ENCODE measurements around the gene CARD19. TPM values are rescaled to one million over a fixed set of nuclear protein-coding genes. Genes with fewer than 3 reads are reported as not detected.
A peak's percentile ranks its signal among the peaks of the same experiment; 100 is the strongest.

The CARD19 gene
- total and polyA plus RNA-seq, 2 experiments from 2014 or later: 36.8 to 48.3 TPM

DNA sequence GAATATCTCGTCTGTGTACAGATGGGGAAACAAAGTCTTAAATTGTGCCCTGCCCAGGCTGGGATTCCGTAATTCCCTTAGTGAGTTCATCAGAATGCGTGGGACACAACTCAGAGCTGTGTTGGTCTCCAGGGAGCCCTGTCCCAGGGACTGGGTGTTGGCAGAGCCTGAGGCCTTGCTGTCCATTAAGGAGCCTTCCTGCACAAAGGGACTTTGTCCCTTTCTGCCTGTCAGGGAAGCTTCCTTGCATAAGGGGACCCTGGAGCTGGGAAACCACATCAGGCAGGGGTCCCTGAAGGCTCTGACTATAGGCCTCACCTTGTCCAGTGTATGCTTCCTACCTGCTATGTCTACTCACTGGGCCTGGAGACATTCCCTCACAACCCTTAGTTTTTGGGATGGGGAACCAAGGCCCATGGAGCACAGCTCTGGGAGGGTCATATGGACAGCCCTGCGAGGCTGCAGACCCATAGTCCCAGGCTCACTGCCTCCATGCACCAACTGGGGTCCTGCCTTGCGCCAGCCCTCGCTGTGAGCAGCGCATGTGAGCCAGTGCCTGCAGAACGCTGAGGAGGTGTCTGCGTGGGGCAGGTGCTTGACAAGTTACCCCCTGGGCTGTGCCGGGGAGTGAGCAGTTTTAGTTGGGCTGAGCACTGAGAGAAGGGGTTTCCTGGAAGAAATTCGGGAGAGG lies 1.6 kb downstream of the CARD19 start:
- Mint-ChIP-seq H3K9me3 (peaks cover 4% of the 10 kb centered on the region; the same call in 1 of the 3 replicates), H3K27me3 (ENCODE audit: insufficient read depth, low read depth, poor library complexity) (peaks cover 7% of the 10 kb centered on the region), H3K4me3 (peak overlapping the region; percentile 82), H3K27ac (no peak overlapping the region), H3K36me3 (ENCODE audit: low read depth) (peaks cover 3% of the 10 kb centered on the region; the same call in 1 of the 3 replicates), H3K4me1 (peaks cover 10% of the 10 kb centered on the region)
- Histone ChIP-seq H3K4me1 (ENCODE audit: insufficient read depth) (0 out of 2 replicates have a peak, but pooled peaks cover 3% of the 10 kb centered on the region), H3F3A (replicated peaks; ENCODE audit: low read depth) (0 out of 2 replicates have a peak, but pooled peaks cover 8% of the 10 kb centered on the region), H3K4me3 (peak overlapping the region; percentile 92; the same call in 1 of the 2 replicates), H3K4me2 (peak overlapping the region; percentile 94; the same call in 1 of the 2 replicates), H3K9me2 (ENCODE audit: insufficient read depth) (no peaks in the 10 kb centered on the region), H3K36me3 (ENCODE audit: insufficient read depth) (no peaks in the 10 kb centered on the region; the same call in 1 of the 2 replicates), H3K79me2 (replicated peaks; ENCODE audit: insufficient read depth) (peaks cover 19% of the 10 kb centered on the region), H3K27me3 (ENCODE audit: insufficient read depth) (peaks cover 8% of the 10 kb centered on the region; the same call in 1 of the 2 replicates), H3K27ac (ENCODE audit: low read depth) (no peak overlapping the region), H4K20me1 (replicated peaks; ENCODE audit: insufficient read depth) (no peaks in the 10 kb centered on the region; the same call in 1 of the 2 replicates), H2AFZ (no peak overlapping the region)
- TF ChIP-seq CREB1 (CRISPR knock-in tag; IDR thresholded peaks at IDR 0.05; ENCODE audit: low read depth): no peak
- TF ChIP-seq, protein P1, sequence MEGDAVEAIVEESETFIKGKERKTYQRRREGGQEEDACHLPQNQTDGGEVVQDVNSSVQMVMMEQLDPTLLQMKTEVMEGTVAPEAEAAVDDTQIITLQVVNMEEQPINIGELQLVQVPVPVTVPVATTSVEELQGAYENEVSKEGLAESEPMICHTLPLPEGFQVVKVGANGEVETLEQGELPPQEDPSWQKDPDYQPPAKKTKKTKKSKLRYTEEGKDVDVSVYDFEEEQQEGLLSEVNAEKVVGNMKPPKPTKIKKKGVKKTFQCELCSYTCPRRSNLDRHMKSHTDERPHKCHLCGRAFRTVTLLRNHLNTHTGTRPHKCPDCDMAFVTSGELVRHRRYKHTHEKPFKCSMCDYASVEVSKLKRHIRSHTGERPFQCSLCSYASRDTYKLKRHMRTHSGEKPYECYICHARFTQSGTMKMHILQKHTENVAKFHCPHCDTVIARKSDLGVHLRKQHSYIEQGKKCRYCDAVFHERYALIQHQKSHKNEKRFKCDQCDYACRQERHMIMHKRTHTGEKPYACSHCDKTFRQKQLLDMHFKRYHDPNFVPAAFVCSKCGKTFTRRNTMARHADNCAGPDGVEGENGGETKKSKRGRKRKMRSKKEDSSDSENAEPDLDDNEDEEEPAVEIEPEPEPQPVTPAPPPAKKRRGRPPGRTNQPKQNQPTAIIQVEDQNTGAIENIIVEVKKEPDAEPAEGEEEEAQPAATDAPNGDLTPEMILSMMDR (conservative IDR thresholded peaks at IDR 0.05; ENCODE audit: low read depth in 2 of 2): no peak
- no peak for TF ChIP-seq JUNB (IDR thresholded peaks at IDR 0.05; ENCODE audit: unreplicated experiment)
- no peak for TF ChIP-seq EZH2phosphoT487 (IDR thresholded peaks at IDR 0.05; ENCODE audit: unreplicated experiment)
- no peak for TF ChIP-seq EZH2 (IDR thresholded peaks at IDR 0.05; ENCODE audit: low read depth, unreplicated experiment)
- no peak for TF ChIP-seq ZNF114 (CRISPR knock-in tag; IDR thresholded peaks at IDR 0.05)
- DNase-seq (ENCODE audit: low spot score): no peak
- no peak for ATAC-seq

DNA sequence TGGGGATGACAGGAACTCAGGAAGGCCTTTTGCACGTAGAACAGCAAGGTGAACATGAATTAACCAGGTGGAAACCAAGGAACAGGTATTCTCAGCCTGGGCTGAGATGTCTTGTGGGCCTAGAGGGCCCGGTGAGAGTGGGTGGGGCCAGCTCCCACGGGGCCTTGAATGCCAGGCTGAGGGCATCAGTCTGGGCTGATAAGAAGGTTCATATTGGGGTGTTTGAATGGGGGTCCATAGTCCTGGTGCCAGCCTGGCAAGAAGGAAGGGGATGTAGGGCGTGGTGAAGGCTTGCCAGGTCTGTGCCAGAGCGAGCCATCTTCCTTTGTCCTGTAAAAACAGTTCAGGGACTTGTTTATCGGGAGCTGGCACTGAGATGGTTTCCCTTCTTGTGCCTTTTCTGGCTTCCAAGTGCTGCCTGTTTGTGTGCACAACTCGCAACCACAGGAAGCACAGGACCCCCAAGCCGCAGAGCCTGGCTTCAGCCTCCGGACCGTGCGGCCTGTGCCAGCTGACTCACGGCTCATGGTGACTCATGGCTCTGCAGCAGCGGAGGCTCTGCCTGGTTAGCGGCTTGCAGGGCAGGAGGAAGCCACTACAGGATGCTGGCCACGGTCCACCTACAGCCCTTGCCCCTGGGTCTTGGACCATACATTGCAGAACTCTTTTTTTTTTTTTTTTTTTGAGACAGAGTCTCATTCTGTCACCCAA lies 2.4 kb downstream of the CARD19 start:
- H3K36me3 Mint-ChIP-seq (ENCODE audit: low read depth): peaks cover 3% of the 10 kb centered on the region; the same call in 1 of the 3 replicates
- Histone ChIP-seq H3K9me2 (ENCODE audit: insufficient read depth) (no peaks in the 10 kb centered on the region), H4K20me1 (replicated peaks; ENCODE audit: insufficient read depth) (no peaks in the 10 kb centered on the region; the same call in 1 of the 2 replicates), H3K4me2 (no peak overlapping the region), H3K27me3 (ENCODE audit: insufficient read depth) (peaks cover 8% of the 10 kb centered on the region; the same call in 1 of the 2 replicates), H3K4me3 (no peak overlapping the region), H3K36me3 (ENCODE audit: insufficient read depth) (no peaks in the 10 kb centered on the region; the same call in 1 of the 2 replicates), H3K79me2 (replicated peaks; ENCODE audit: insufficient read depth) (peaks cover 19% of the 10 kb centered on the region), H3K4me1 (ENCODE audit: insufficient read depth) (0 out of 2 replicates have a peak, but pooled peaks cover 3% of the 10 kb centered on the region), H3F3A (replicated peaks; ENCODE audit: low read depth) (0 out of 2 replicates have a peak, but pooled peaks cover 8% of the 10 kb centered on the region), H3K27ac (ENCODE audit: low read depth) (no peak overlapping the region), H2AFZ (no peak overlapping the region)
- peaks cover 4% of the 10 kb centered on the region; the same call in 1 of the 3 replicates for H3K9me3 Mint-ChIP-seq
- H3K27ac Mint-ChIP-seq: no peak overlapping the region
- no peak for ATAC-seq
- no peak for DNase-seq (ENCODE audit: low spot score)
- H3K4me1 Mint-ChIP-seq: peaks cover 10% of the 10 kb centered on the region
- H3K4me3 Mint-ChIP-seq: no peak overlapping the region
- peaks cover 6% of the 10 kb centered on the region for H3K27me3 Mint-ChIP-seq (ENCODE audit: insufficient read depth, low read depth, poor library complexity)
- TF ChIP-seq, protein P1 (conservative IDR thresholded peaks at IDR 0.05; ENCODE audit: low read depth in 2 of 2): no peak
- TF ChIP-seq ZNF114 (CRISPR knock-in tag; IDR thresholded peaks at IDR 0.05): no peak
- TF ChIP-seq EZH2 (IDR thresholded peaks at IDR 0.05; ENCODE audit: low read depth, unreplicated experiment): no peak
- TF ChIP-seq NANOG (IDR thresholded peaks at IDR 0.05; ENCODE audit: borderline replicate concordance): no peak
- TF ChIP-seq CREB1 (CRISPR knock-in tag; IDR thresholded peaks at IDR 0.05; ENCODE audit: low read depth): no peak
- no peak for TF ChIP-seq POLR2AphosphoS5 (IDR thresholded peaks at IDR 0.05; ENCODE audit: low read depth)
- no peak for TF ChIP-seq JUNB (IDR thresholded peaks at IDR 0.05; ENCODE audit: unreplicated experiment)
- TF ChIP-seq ZNF331 (CRISPR knock-in tag; IDR thresholded peaks at IDR 0.05; ENCODE audit: low read depth): no peak
